Caco-2 (cell line): ENCODE measurements around the gene IDS. TPM values are rescaled to one million over a fixed set of nuclear protein-coding genes. Genes with fewer than 3 reads are reported as not detected.
"Not testable (repeated sequence)": the region's sequence is repeated elsewhere in the genome, so short reads cannot be mapped to it uniquely, and the experiment has no call there.

Experiments used
- BruUV-seq: library from RNA; stranded (reverse); fragments of 400-500 nt; replicated peaks from 2 replicates; lab custom pipeline; 2021; lab: Mats Ljungman, UMichigan
- CTCF ChIA-PET: fragments of 300-600 bp; sonication (Branson Sonifier 250); formaldehyde crosslinking; loops from one replicate; lab custom pipeline; 2022; ENCODE audit warnings: antibody characterized with exemption; lab: Charles Lee
- POLR2A ChIA-PET: fragments of 300-600 bp; sonication (Branson Sonifier 250); formaldehyde crosslinking; loops from one replicate; lab custom pipeline; 2022; ENCODE audit warnings: antibody characterized with exemption; lab: Charles Lee
- DNase-seq, 2 experiments: peaks; one replicate each; pipeline versions ENCODE4 v3.0.0 to v3.0.0-alpha.2; 2020 to 2022
- H3K27me3 ChIP-seq: replicated peaks from 2 replicates; pipeline ENCODE4 v1.6.0; 2011; ENCODE audit warnings: low read length; ENCODE audit not compliant: control insufficient read depth, insufficient read depth
- H3K36me3 ChIP-seq: 2 replicates; pipeline ENCODE4 v1.5.1; 2011; ENCODE audit warnings: low read length; ENCODE audit not compliant: control insufficient read depth, insufficient read depth
- H3K4me1 ChIP-seq: fragments of 250-450 bp; sonication (Bioruptor Pico); 2 replicates; pipeline ENCODE4 v1.5.1; 2020; ENCODE audit warnings: mild to moderate bottlenecking
- H3K4me3 ChIP-seq: 2 replicates; pipeline ENCODE4 v1.5.1; 2011; ENCODE audit warnings: low read depth, mild to moderate bottlenecking, control low read depth, low read length
- H3K9me3 ChIP-seq: fragments of 250-450 bp; sonication (Bioruptor Pico); 2 replicates; pipeline ENCODE4 v1.5.1; 2020; ENCODE audit warnings: mild to moderate bottlenecking, moderate library complexity
- H3K27ac Mint-ChIP-seq: one replicate; pipeline ENCODE4 v1.8.0; 2022; ENCODE audit warnings: mixed read lengths; ENCODE audit not compliant: unreplicated experiment
- H3K27me3 Mint-ChIP-seq: one replicate; pipeline ENCODE4 v1.8.0; 2022; ENCODE audit warnings: mixed read lengths; ENCODE audit not compliant: insufficient read depth, unreplicated experiment
- H3K36me3 Mint-ChIP-seq: one replicate; pipeline ENCODE4 v1.8.0; 2022; ENCODE audit warnings: mild to moderate bottlenecking, mixed read lengths; ENCODE audit not compliant: insufficient read depth, unreplicated experiment
- H3K4me1 Mint-ChIP-seq: one replicate; pipeline ENCODE4 v1.8.0; 2022; ENCODE audit warnings: low read depth, mixed read lengths; ENCODE audit not compliant: unreplicated experiment
- H3K4me3 Mint-ChIP-seq: one replicate; pipeline ENCODE4 v1.8.0; 2022; ENCODE audit warnings: mild to moderate bottlenecking, moderate library complexity, mixed read lengths; ENCODE audit not compliant: unreplicated experiment
- H3K9me3 Mint-ChIP-seq: one replicate; pipeline ENCODE4 v1.8.0; 2022; ENCODE audit warnings: mixed read lengths; ENCODE audit not compliant: unreplicated experiment
- CTCF ChIP-seq, 2 experiments: fragments of 200-600 bp in 1 of 2; IDR thresholded peaks; 1 replicate in 1 of 2; 2 replicates in 1 of 2; pipeline versions ENCODE4 v1.5.1 to v1.8.0; 2011 to 2022; ENCODE audit warnings: antibody characterized with exemption in 1 of 2, control low read depth in 1 of 2, inconsistent platforms in 1 of 2, low read depth in 1 of 2, low read length in 1 of 2, mild to moderate bottlenecking in 1 of 2, moderate library complexity in 1 of 2; ENCODE audit not compliant: insufficient read depth in 1 of 2, severe bottlenecking in 1 of 2, unreplicated experiment in 1 of 2
- intact Hi-C: fragments of 100-400 bp; cut with micrococcal nuclease; formaldehyde crosslinking; loops from one replicate; pipeline ENCODE4 v1.10.0; 2022; ENCODE audit not compliant: unreplicated experiment
- total RNA-seq: library from RNA; stranded (reverse); gene quantifications from 2 replicates; pipeline ENCODE4 v1.2.3, GENCODE V29; 2022

IDS gene
- total RNA-seq, 1 experiment from 2014 or later: 35.1 TPM

GRCh38 chrX:149493567-149494562 is 11.2 kb downstream of the IDS start:
- Mint-ChIP-seq H3K4me1 (no peaks in the 10 kb centered on the region), H3K36me3 (peaks cover 38% of the 10 kb centered on the region), H3K4me3 (no peak overlapping the region), H3K9me3 (no peaks in the 10 kb centered on the region), H3K27ac (no peak overlapping the region), H3K27me3 (no peaks in the 10 kb centered on the region)
- ChIA-PET CTCF (interaction anchor here (1.0 to 1.6 kb wide), 3 partner anchors 19 to 377 kb away, joined by 3 to 5 read pairs (median 3); no protein-coding TSS in a partner anchor), POLR2A (no interaction called here)
- no TSS peak for BruUV-seq
- H3K9me3 ChIP-seq: no peaks in the 10 kb centered on the region
- H3K4me1 ChIP-seq: peaks cover 35% of the 10 kb centered on the region
- no peak for TF ChIP-seq CTCF (IDR thresholded peaks at IDR 0.05; ENCODE audit: insufficient read depth in 1 of 2, low read depth in 1 of 2, low read length in 1 of 2, severe bottlenecking in 1 of 2, unreplicated experiment in 1 of 2)
- no peak overlapping the region for H3K4me3 ChIP-seq
- H3K27me3 ChIP-seq: no peaks in the 10 kb centered on the region
- intact Hi-C loops: no loop called here
- no peaks in the 10 kb centered on the region; the same call in 1 of the 2 replicates for H3K36me3 ChIP-seq
- DNase-seq: no peak

- H3K27me3 ChIP-seq: no peaks in the 10 kb centered on the region
- Mint-ChIP-seq H3K9me3 (no peaks in the 10 kb centered on the region), H3K4me3 (no peak overlapping the region), H3K36me3 (peaks cover 32% of the 10 kb centered on the region), H3K27ac (no peak overlapping the region), H3K4me1 (no peaks in the 10 kb centered on the region), H3K27me3 (no peaks in the 10 kb centered on the region)
- intact Hi-C loops: no loop called here
- DNase-seq: peak in 1 of 2 experiments; percentile 12
- ChIA-PET POLR2A (no interaction called here), CTCF (no interaction called here)
- no peak overlapping the region for H3K4me3 ChIP-seq
- no peak for TF ChIP-seq CTCF (IDR thresholded peaks at IDR 0.05; ENCODE audit: insufficient read depth in 1 of 2, low read depth in 1 of 2, low read length in 1 of 2, severe bottlenecking in 1 of 2, unreplicated experiment in 1 of 2)
- H3K9me3 ChIP-seq: no peaks in the 10 kb centered on the region
- H3K4me1 ChIP-seq: peaks cover 35% of the 10 kb centered on the region
- H3K36me3 ChIP-seq: no peaks in the 10 kb centered on the region; the same call in 1 of the 2 replicates
- no TSS peak for BruUV-seq
Observed at GRCh38 chrX:149491812-149492211, 13.3 kb downstream of the IDS start.

GRCh38 chrX:149490100-149490499 is 15.0 kb downstream of the IDS start:
- intact Hi-C loops: no loop called here
- Histone ChIP-seq H3K4me3 (no peak overlapping the region), H3K27me3 (no peaks in the 10 kb centered on the region), H3K4me1 (peaks cover 26% of the 10 kb centered on the region), H3K9me3 (no peaks in the 10 kb centered on the region), H3K36me3 (no peaks in the 10 kb centered on the region)
- CTCF ChIA-PET: no interaction called here
- Mint-ChIP-seq H3K27me3 (no peaks in the 10 kb centered on the region), H3K9me3 (no peaks in the 10 kb centered on the region), H3K36me3 (peaks cover 33% of the 10 kb centered on the region), H3K4me3 (no peak overlapping the region), H3K27ac (no peak overlapping the region), H3K4me1 (no peaks in the 10 kb centered on the region)
- no TSS peak for BruUV-seq
- POLR2A ChIA-PET: no interaction called here
- no peak for DNase-seq
- no peak for TF ChIP-seq CTCF (IDR thresholded peaks at IDR 0.05; ENCODE audit: insufficient read depth in 1 of 2, low read depth in 1 of 2, low read length in 1 of 2, severe bottlenecking in 1 of 2, unreplicated experiment in 1 of 2)

GRCh38 chrX:149488411-149489052 is 16.6 kb downstream of the IDS start:
- CTCF ChIA-PET, H3K27me3 Mint-ChIP-seq, H3K27ac Mint-ChIP-seq, H3K9me3 ChIP-seq, H3K36me3 ChIP-seq, H3K4me3 ChIP-seq, H3K4me1 Mint-ChIP-seq, POLR2A ChIA-PET, H3K4me3 Mint-ChIP-seq, BruUV-seq, intact Hi-C loops, DNase-seq, H3K27me3 ChIP-seq, H3K9me3 Mint-ChIP-seq: not testable (repeated sequence)
- H3K4me1 ChIP-seq: peaks cover 14% of the 10 kb centered on the region
- peaks cover 35% of the 10 kb centered on the region for H3K36me3 Mint-ChIP-seq
